Mucosa of rectum (tissue), 2 donors: ENCODE measurements around the gene SMYD2.

Experiments used
- H3K27ac ChIP-seq, 2 donors: one replicate each; pipeline ENCODE4 v1.7.0; 2013; ENCODE audit warnings: inconsistent platforms in 2 of 2, low read depth in 2 of 2, low read length in 2 of 2
- H3K27me3 ChIP-seq, 2 donors: one replicate each; pipeline ENCODE4 v1.7.0; 2013; ENCODE audit warnings: low read length in 2 of 2; ENCODE audit not compliant: control insufficient read depth in 2 of 2, insufficient read depth in 2 of 2
- H3K36me3 ChIP-seq, 2 donors: one replicate each; pipeline ENCODE4 v1.7.0; 2013; ENCODE audit warnings: low read length in 2 of 2; ENCODE audit not compliant: control insufficient read depth in 2 of 2, insufficient read depth in 2 of 2
- H3K4me1 ChIP-seq, 2 donors: one replicate each; pipeline ENCODE4 v1.7.0; 2013; ENCODE audit warnings: low read length in 2 of 2, mild to moderate bottlenecking in 1 of 2; ENCODE audit not compliant: control insufficient read depth in 2 of 2, insufficient read depth in 2 of 2
- H3K4me3 ChIP-seq, 2 donors: one replicate each; pipeline ENCODE4 v1.7.0; 2013; ENCODE audit warnings: low read length in 2 of 2
- H3K9ac ChIP-seq, 2 donors: one replicate each; pipeline ENCODE4 v1.7.0; 2013; ENCODE audit warnings: low read length in 2 of 2, low read depth in 1 of 2, mild to moderate bottlenecking in 1 of 2
- H3K9me3 ChIP-seq, 2 donors: one replicate each; pipeline ENCODE4 v1.7.0; 2013; ENCODE audit warnings: low read length in 2 of 2; ENCODE audit not compliant: control insufficient read depth in 2 of 2
- donor health status: healthy.
- donor health status: Normal muscosa, but diverticular disease.

The SMYD2 gene

DNA sequence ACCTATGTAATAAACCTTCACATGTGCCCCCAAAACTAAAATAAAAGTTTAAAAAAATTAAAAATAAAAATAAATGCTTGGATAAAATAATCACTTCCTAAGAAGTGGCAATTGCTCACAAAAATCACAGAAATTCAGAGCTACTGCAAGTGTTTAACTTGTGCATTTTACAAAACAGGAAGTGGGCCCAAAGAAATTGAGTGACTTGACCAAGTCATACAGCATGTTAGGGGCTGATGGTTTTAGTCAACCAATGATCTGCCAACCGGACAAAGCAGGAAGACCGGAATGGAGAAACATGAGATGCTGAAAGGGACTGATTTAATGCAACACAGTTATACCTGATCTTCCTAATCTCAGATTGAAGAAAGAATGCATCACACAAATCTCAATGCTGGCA lies 96.5 kb downstream of the SMYD2 start:
- Histone ChIP-seq H3K9ac (no peak overlapping the region), H3K27ac (no peak overlapping the region), H3K4me3 (no peak overlapping the region), H3K36me3 (no peaks in the 10 kb centered on the region), H3K4me1 (no peaks in the 10 kb centered on the region), H3K27me3 (no peaks in the 10 kb centered on the region), H3K9me3 (no peaks in the 10 kb centered on the region)

GRCh38 chr1:214377886-214378285 lies 96.9 kb downstream of the SMYD2 start:
- Histone ChIP-seq H3K27ac (no peak overlapping the region), H3K4me1 (no peaks in the 10 kb centered on the region), H3K27me3 (no peaks in the 10 kb centered on the region), H3K36me3 (no peaks in the 10 kb centered on the region), H3K9me3 (no peaks in the 10 kb centered on the region), H3K9ac (no peak overlapping the region), H3K4me3 (no peak overlapping the region)

- Histone ChIP-seq H3K9ac (no peak overlapping the region), H3K27ac (no peak overlapping the region), H3K4me3 (no peak overlapping the region), H3K4me1 (no peaks in the 10 kb centered on the region), H3K9me3 (no peaks in the 10 kb centered on the region), H3K36me3 (peaks cover 0 to 1% of the 10 kb centered on the region in 2 donors), H3K27me3 (no peaks in the 10 kb centered on the region)
These were observed 97.5 kb downstream of the SMYD2 start for GRCh38 chr1:214378492-214378891.

DNA sequence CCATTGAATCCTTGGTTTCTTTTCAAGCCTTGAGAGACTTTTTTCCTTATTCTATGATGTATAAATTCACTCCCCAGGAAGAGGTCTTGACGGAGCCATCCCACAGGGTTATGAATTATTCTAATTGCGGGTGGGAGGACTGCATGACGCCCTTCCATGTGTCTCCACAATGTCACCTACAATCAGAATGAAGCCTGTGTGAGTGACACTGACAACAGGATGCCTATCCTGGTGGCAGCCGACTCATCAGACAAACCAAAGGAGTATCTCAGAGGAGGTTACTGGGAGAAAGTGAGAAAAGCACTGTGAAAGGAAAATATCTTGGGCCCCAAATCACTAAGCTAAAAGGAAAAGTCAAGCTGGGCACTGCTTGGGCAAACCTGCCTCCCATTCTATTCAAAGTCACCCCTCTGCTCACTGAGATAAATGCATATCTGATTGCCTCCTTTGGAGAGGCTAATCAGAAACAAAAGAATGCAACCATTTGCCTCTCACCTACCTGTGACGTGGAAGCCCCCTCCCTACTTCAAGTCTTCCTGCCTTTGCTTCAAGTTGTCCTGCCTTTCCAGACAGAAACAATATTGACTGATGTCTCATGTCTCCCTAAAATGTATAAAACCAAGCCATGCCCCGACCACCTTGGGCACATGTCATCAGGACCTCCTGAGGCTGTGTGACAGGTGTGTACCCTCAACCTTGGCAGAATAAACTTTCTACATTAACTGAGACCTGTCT lies 98.4 kb downstream of the SMYD2 start:
- Histone ChIP-seq H3K36me3 (peaks cover 0 to 10% of the 10 kb centered on the region in 2 donors), H3K27me3 (no peaks in the 10 kb centered on the region), H3K4me1 (no peaks in the 10 kb centered on the region), H3K4me3 (no peak overlapping the region), H3K9me3 (no peaks in the 10 kb centered on the region), H3K9ac (no peak overlapping the region), H3K27ac (no peak overlapping the region)

- no peaks in the 10 kb centered on the region for H3K27me3 ChIP-seq
- H3K9me3 ChIP-seq = no peaks in the 10 kb centered on the region
- no peak overlapping the region for H3K27ac ChIP-seq
- H3K4me3 ChIP-seq = no peak overlapping the region
- H3K4me1 ChIP-seq = no peaks in the 10 kb centered on the region
- peaks cover 0 to 11% of the 10 kb centered on the region in 2 donors for H3K36me3 ChIP-seq
- no peak overlapping the region for H3K9ac ChIP-seq
These were observed 99.4 kb downstream of the SMYD2 start for GRCh38 chr1:214380396-214380795.

DNA sequence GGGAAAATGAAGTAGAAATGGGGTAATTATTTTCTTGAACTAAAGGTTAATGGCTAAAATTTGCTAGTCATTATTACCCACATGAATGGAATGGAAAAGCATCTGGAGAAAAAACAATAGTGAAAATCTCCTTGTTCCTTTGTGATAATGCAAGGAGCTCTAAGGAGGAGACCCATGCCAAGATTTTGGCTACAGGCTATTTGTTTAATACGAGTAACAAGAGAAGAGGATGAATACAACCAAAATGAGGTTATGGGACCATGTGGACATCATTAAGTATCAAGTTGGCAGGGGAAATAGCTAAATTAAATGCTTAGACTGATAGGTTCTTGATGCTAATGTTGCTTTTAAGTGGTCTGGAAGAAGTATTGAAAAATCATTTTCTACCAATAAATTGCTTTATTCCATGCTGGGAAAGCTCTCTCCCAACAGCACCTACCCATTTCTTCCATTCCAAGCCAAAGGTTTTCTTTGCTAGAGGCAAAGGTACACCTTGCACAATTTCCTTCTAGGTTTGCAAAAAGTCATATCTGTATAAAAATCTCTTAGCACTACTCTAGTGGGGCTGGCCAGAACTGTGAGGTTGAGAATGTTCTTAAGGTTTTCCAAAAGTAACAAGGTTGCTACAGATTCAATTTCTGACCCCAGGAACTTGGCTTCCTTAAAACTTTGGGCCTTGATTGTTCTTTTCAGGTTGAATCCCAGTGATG lies 100.2 kb downstream of the SMYD2 start:
- Histone ChIP-seq H3K36me3 (peaks cover 0 to 11% of the 10 kb centered on the region in 2 donors), H3K27me3 (no peaks in the 10 kb centered on the region), H3K27ac (no peak overlapping the region), H3K4me1 (no peaks in the 10 kb centered on the region), H3K9me3 (no peaks in the 10 kb centered on the region), H3K9ac (no peak overlapping the region), H3K4me3 (no peak overlapping the region)

DNA sequence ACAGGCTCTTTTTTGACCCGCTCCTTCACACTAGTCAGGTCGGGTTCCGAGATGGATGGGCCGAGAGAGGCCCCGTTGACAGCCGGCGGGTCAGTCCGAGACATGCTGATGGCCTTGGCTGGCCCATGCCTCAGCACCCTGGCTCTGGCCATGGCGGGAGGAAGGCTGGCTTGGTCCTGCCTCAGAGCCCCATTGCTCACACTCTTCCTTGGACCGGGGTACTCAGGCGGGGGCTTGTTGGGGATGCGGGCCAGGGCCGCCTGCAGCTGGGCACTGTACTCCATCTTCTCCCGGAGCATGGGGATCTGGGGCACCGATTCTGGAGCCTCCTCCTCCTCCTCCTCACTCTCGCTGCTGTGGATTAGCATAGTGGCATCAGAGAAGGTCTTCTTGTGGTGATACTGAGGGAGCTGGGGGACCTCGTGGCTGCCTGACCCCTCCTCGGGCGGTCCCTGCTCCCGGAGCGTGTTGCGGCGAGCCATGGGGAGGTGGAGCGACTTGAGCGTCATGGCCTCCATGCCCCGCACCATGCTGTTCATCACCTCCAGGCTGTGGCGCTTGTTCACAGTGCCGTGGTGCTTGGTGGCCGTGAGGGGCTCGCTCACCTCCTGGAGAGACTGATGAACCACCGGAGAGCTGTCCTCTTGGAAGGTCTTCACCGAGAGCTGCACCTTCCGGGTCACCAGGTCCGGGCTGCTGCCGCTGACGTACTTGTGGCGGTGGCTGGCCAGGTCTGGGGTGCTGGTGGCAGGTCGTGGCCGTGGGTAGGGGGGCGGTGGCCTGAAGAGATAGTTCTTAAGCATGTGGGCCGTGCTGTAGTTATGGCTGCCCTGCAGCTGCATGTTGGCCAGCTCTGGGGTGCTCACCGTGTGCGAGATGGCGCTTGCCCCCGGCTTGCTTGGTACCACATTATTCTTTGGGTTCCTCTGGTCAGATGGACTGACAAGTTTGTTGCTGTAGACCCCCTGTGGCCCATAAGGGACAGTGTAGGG lies 102.7 kb downstream of the SMYD2 start:
- no peak overlapping the region for H3K4me3 ChIP-seq
- H3K27me3 ChIP-seq = no peaks in the 10 kb centered on the region
- no peak overlapping the region for H3K27ac ChIP-seq
- peaks cover 0 to 11% of the 10 kb centered on the region in 2 donors for H3K36me3 ChIP-seq
- H3K9me3 ChIP-seq = no peaks in the 10 kb centered on the region
- H3K4me1 ChIP-seq = no peaks in the 10 kb centered on the region
- H3K9ac ChIP-seq = no peak overlapping the region

DNA sequence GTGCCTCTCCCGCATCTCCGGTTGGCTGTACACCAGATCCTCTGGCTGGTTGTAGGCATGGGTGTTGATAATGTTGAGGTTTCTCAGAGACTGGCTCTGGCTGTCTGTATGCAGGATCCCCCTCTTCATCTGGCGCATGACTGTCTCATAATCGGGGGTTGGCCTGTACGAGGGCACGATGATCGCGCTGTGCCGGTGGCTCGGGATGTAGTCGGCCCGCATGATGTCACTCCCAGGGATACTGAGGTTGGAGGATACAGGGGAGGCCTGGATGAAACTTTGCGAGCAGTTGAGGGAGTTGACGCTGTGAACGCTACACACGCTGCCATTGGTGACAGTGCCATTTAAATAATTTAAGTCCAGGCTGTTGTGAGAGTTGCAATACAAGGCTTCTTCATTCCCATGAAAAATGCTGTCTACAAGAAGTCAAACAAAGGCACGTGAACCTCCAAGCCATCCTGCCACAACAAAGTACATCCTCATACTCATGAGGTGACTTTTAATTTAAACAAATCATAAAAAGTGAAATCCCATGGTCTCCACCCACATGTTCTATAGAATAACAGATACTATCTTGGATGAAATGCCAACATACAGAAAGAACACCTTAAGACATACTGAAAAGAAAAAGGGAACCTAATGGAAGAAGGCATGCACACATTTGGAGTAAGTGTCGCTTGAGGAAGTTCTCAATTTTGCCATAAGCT lies 103.6 kb downstream of the SMYD2 start:
- Histone ChIP-seq H3K27ac (no peak overlapping the region), H3K9ac (no peak overlapping the region), H3K4me3 (no peak overlapping the region), H3K27me3 (no peaks in the 10 kb centered on the region), H3K36me3 (peaks cover 0 to 11% of the 10 kb centered on the region in 2 donors), H3K4me1 (no peaks in the 10 kb centered on the region), H3K9me3 (no peaks in the 10 kb centered on the region)

GRCh38 chr1:214385428-214385827 lies 104.5 kb downstream of the SMYD2 start:
- Histone ChIP-seq H3K27ac (no peak overlapping the region), H3K4me3 (no peak overlapping the region), H3K36me3 (peaks cover 0 to 11% of the 10 kb centered on the region in 2 donors), H3K27me3 (no peaks in the 10 kb centered on the region), H3K9me3 (no peaks in the 10 kb centered on the region), H3K4me1 (no peaks in the 10 kb centered on the region), H3K9ac (no peak overlapping the region)
